ENCODE data around the gene PLPP7.

DNA sequence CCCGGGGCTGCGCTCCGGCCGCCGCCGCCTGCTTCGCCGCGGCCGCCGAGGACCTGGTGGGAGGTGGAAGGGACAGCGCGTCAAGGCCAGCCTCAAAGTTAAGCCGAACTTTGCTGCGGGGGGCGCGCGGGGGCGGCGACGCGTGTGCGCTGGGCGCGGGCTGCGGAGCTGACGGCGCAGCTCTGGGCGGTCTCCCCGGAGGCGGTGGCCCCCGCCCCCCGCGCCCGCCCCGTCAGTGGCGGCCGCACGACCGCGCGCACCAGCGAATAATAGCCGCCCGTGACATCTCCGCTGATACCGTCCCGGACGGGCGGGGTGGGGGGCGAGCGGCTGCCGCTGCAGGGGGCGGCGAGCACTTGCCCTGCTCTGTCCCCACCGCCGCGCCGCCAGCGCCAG, 12.6 kb upstream of the PLPP7 start:
- TF ChIP-seq, protein P1, sequence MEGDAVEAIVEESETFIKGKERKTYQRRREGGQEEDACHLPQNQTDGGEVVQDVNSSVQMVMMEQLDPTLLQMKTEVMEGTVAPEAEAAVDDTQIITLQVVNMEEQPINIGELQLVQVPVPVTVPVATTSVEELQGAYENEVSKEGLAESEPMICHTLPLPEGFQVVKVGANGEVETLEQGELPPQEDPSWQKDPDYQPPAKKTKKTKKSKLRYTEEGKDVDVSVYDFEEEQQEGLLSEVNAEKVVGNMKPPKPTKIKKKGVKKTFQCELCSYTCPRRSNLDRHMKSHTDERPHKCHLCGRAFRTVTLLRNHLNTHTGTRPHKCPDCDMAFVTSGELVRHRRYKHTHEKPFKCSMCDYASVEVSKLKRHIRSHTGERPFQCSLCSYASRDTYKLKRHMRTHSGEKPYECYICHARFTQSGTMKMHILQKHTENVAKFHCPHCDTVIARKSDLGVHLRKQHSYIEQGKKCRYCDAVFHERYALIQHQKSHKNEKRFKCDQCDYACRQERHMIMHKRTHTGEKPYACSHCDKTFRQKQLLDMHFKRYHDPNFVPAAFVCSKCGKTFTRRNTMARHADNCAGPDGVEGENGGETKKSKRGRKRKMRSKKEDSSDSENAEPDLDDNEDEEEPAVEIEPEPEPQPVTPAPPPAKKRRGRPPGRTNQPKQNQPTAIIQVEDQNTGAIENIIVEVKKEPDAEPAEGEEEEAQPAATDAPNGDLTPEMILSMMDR (conservative IDR thresholded peaks at IDR 0.05; ENCODE audit: low read length) = no peak
- no peak for TF ChIP-seq EZH2phosphoT487 (IDR thresholded peaks at IDR 0.05; ENCODE audit: borderline replicate concordance, low read depth, low read length)
